ENCODE measurements around the gene OSBPL9.

GRCh38 chr1:51568231-51568935, 48.5 kb upstream of the OSBPL9 start:
- TF ChIP-seq EZH2 (IDR thresholded peaks at IDR 0.05), result no peak
- TF ChIP-seq CTCF (IDR thresholded peaks at IDR 0.05), result no peak
- no peak for TF ChIP-seq EZH2phosphoT487 (IDR thresholded peaks at IDR 0.05)
